Left renal cortex interstitium (tissue), 4 donors: Measurements from ENCODE around the gene OR13C3. TPM values are rescaled to one million over a fixed set of nuclear protein-coding genes. Genes with fewer than 3 reads are reported as not detected.

ENCODE experiments used
- polyA plus RNA-seq, 4 donors: library from polyadenylated mRNA; unstranded; fragments of 120-200 nt; gene quantifications; one replicate each; pipeline ENCODE4 v1.2.1, GENCODE V29; 2013; ENCODE audit not compliant: insufficient read length in 4 of 4

OR13C3 gene
- polyA plus RNA-seq, 4 donors = not detected

Other genes with a start within 250 kb of the OR13C3 start
- gene OR13F1, start 32.6 kb downstream of the OR13C3 start, polyA plus RNA-seq = not detected
- gene OR13C4, start 9.6 kb downstream of the OR13C3 start, polyA plus RNA-seq = not detected
- gene OR13C8, start 32.3 kb upstream of the OR13C3 start, polyA plus RNA-seq = not detected
- gene OR13C5, start 62.6 kb upstream of the OR13C3 start, polyA plus RNA-seq = under 1 TPM in 1 of 4 donors, not detected in 3; 0.21 TPM
- under 1 TPM in 3 of 4 donors, not detected in 1; 0.18 to 0.35 (median 0.32) TPM for gene OR13C2, start 68.8 kb upstream of the OR13C3 start, polyA plus RNA-seq
- gene OR13C9, start 81.3 kb upstream of the OR13C3 start, polyA plus RNA-seq = not detected
- under 1 TPM in 1 of 4 donors, not detected in 3; 0.11 TPM for gene OR13D1, start 157.7 kb upstream of the OR13C3 start, polyA plus RNA-seq
- 10 to 100 TPM; 42.5 to 60.2 (median 55.1) TPM for gene NIPSNAP3A, start 210.8 kb upstream of the OR13C3 start, polyA plus RNA-seq
- 10 to 100 TPM in 3 of 4 donors, 1 to 10 TPM in 1; 9.4 to 16.3 (median 12.1) TPM for gene NIPSNAP3B, start 227.3 kb upstream of the OR13C3 start, polyA plus RNA-seq